ENCODE measurements around the gene CUL4A.

GRCh38 chr13:113283904-113284303 is 74.5 kb downstream of the CUL4A start:
- TF ChIP-seq, protein P1, sequence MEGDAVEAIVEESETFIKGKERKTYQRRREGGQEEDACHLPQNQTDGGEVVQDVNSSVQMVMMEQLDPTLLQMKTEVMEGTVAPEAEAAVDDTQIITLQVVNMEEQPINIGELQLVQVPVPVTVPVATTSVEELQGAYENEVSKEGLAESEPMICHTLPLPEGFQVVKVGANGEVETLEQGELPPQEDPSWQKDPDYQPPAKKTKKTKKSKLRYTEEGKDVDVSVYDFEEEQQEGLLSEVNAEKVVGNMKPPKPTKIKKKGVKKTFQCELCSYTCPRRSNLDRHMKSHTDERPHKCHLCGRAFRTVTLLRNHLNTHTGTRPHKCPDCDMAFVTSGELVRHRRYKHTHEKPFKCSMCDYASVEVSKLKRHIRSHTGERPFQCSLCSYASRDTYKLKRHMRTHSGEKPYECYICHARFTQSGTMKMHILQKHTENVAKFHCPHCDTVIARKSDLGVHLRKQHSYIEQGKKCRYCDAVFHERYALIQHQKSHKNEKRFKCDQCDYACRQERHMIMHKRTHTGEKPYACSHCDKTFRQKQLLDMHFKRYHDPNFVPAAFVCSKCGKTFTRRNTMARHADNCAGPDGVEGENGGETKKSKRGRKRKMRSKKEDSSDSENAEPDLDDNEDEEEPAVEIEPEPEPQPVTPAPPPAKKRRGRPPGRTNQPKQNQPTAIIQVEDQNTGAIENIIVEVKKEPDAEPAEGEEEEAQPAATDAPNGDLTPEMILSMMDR (IDR thresholded peaks at IDR 0.05; ENCODE audit: insufficient read depth, low read depth, low read length), result no peak
- no peak for TF ChIP-seq EZH2 (IDR thresholded peaks at IDR 0.05; ENCODE audit: insufficient read depth, low read length)
